NT2/D1 (cell line): ENCODE data around the gene AKAP6.
A peak's percentile ranks its signal among the peaks of the same experiment; 100 is the strongest.

Experiments used
- DNase-seq: peaks from one replicate; pipeline ENCODE4 v3.0.0-alpha.2; 2011; ENCODE audit warnings: low read depth, low spot score
- H3K27me3 ChIP-seq: 2 replicates; pipeline ENCODE4 v1.6.0; 2011; ENCODE audit warnings: mild to moderate bottlenecking; ENCODE audit not compliant: insufficient read length, insufficient read depth
- H3K36me3 ChIP-seq: 2 replicates; pipeline ENCODE4 v1.6.1; 2011; ENCODE audit warnings: mild to moderate bottlenecking, low read length, mixed read lengths; ENCODE audit not compliant: insufficient read depth, insufficient read length
- H3K4me1 ChIP-seq: 2 replicates; pipeline ENCODE4 v1.5.1; 2011; ENCODE audit not compliant: insufficient read depth, insufficient read length
- H3K4me3 ChIP-seq: 2 replicates; pipeline ENCODE4 v1.5.1; 2011; ENCODE audit warnings: low read depth; ENCODE audit not compliant: insufficient read length
- H3K9ac ChIP-seq: 2 replicates; pipeline ENCODE4 v1.6.0; 2011; ENCODE audit warnings: low read depth; ENCODE audit not compliant: insufficient read length
- H3K9me3 ChIP-seq: 2 replicates; pipeline ENCODE4 v1.5.1; 2011; ENCODE audit warnings: mild to moderate bottlenecking, low read length; ENCODE audit not compliant: insufficient read depth
- SUZ12 ChIP-seq: IDR thresholded peaks from 2 replicates; pipeline ENCODE4 v1.6.1; 2011; ENCODE audit not compliant: insufficient read length, insufficient read depth; ENCODE audit errors: extremely low read depth
- YY1 ChIP-seq: IDR thresholded peaks from 2 replicates; pipeline ENCODE4 v1.6.1; 2011; ENCODE audit not compliant: insufficient read length, insufficient read depth
- ZNF274 ChIP-seq: IDR thresholded peaks from 2 replicates; pipeline ENCODE4 v1.6.1; 2011; ENCODE audit warnings: mild to moderate bottlenecking, low read depth, low read length

Gene AKAP6

DNA sequence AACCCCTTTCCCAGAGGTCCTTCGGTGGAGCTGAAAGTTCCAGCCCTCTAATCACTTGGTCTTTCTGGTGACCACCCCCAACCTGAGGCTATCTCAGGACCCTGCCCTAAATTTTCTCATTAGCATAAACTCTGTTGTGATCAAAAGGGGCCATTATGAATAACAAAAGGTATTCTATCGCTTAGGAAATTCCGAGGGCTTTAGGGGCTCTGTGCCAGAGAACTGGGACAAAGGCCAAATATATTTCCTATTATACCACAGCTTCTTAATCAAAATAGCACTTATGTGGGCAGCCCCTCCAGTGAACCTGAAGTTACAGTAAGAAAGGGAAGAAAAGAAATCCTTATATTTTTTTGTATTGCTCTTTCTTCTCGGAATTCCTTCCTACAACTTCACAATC is 484.3 kb downstream of the AKAP6 start:
- Histone ChIP-seq H3K4me1 (no peaks in the 10 kb centered on the region), H3K9ac (no peak overlapping the region), H3K27me3 (no peaks in the 10 kb centered on the region), H3K4me3 (no peak overlapping the region), H3K36me3 (no peaks in the 10 kb centered on the region), H3K9me3 (no peaks in the 10 kb centered on the region)
- DNase-seq, result peak; percentile 30
- TF ChIP-seq SUZ12 (no peak), YY1 (no peak), ZNF274 (no peak)

DNA sequence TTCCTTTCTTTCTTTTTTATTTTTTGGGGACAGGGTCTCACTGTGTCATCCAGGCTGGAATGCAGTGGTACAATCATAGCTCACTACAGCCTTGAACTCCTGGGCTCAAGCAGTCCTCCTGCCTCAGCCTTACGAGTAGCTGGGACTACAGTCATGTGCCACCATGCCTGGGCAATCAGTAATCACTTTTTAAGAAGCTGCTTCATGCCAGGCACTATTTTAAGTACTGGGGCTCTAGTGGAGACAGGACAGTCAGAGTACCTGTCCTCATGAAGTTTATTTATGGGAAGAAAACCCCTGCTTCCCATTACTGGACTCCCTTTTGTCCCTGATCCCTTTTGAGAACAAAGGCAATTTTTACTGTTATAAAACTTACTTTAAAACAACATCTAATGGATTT is 485.6 kb downstream of the AKAP6 start:
- DNase-seq, result no peak
- Histone ChIP-seq H3K9ac (no peak overlapping the region), H3K4me1 (no peaks in the 10 kb centered on the region), H3K36me3 (no peaks in the 10 kb centered on the region), H3K4me3 (no peak overlapping the region), H3K27me3 (no peaks in the 10 kb centered on the region), H3K9me3 (no peaks in the 10 kb centered on the region)
- TF ChIP-seq ZNF274, result no peak
- TF ChIP-seq SUZ12, result no peak
- no peak for TF ChIP-seq YY1

DNA sequence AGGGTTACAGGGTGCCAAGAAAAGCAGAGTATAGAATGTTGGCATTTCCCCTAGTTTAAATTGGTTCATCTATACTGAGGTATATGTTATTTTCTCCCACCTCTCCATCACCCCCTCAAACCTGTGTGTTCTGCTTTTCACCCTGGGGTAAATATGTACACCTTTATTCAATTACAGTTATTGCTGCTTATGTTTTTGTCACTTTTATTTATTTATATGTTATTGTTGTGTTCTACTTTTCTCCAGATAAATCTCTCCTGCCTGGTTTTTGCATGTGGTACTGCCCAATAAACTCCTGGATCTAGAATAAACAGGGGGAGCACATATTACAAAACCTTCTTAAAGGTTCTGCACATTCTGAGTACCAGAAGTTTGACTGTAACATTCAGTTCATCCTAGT is 487.5 kb downstream of the AKAP6 start:
- H3K27me3 ChIP-seq, result no peaks in the 10 kb centered on the region
- H3K9ac ChIP-seq, result no peak overlapping the region
- H3K36me3 ChIP-seq, result no peaks in the 10 kb centered on the region
- no peak for DNase-seq
- no peaks in the 10 kb centered on the region for H3K9me3 ChIP-seq
- TF ChIP-seq ZNF274, result no peak
- no peak for TF ChIP-seq YY1
- no peak for TF ChIP-seq SUZ12
- H3K4me3 ChIP-seq, result no peak overlapping the region
- no peaks in the 10 kb centered on the region for H3K4me1 ChIP-seq

GRCh38 chr14:32817780-32818179 is 488.7 kb downstream of the AKAP6 start:
- Histone ChIP-seq H3K4me1 (no peaks in the 10 kb centered on the region), H3K9ac (no peak overlapping the region), H3K9me3 (no peaks in the 10 kb centered on the region), H3K27me3 (no peaks in the 10 kb centered on the region), H3K4me3 (no peak overlapping the region), H3K36me3 (no peaks in the 10 kb centered on the region)
- TF ChIP-seq ZNF274 (no peak), YY1 (no peak), SUZ12 (no peak)
- no peak for DNase-seq

DNA sequence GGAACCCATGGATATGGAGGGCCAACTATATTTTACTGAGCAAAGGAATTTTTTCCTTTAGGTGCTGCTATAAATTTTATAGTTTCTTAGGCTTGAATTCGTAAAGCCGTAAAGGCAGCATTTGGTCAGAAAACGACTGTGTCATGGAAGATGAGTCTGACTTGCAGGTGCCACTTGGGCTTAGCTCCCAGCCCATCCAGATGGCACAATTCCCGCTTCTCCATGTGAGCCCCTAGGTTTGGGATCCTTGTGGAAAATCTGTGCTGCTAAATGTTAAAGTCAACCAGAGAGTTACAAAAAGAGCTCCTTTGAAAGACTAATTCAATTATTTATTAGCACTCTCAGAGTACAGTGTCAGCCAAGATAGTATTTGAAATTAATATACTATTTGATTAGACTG is 489.5 kb downstream of the AKAP6 start:
- Histone ChIP-seq H3K9me3 (no peaks in the 10 kb centered on the region), H3K36me3 (no peaks in the 10 kb centered on the region), H3K4me1 (no peaks in the 10 kb centered on the region), H3K4me3 (no peak overlapping the region), H3K27me3 (no peaks in the 10 kb centered on the region), H3K9ac (no peak overlapping the region)
- TF ChIP-seq ZNF274, result no peak
- TF ChIP-seq SUZ12, result no peak
- DNase-seq, result no peak

DNA sequence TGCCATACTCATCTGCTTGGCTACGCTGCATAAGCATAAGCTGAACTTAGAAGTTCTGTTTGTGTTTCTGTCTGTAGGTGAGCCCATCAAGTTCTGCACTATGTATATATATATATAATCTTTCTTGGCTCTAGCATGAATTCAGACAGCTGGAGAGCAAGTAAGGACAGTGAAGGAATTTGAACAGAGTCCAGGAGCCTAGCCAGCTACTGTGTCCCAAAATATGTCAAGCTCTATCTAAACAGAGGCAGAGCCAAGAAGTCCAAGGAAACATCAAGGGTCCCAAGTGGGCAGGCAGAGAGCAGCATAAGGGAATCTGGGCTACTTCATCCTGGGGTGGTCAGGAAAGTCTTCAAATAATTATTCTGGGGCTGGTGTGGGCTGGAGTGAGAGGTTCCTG is 491.1 kb downstream of the AKAP6 start:
- no peaks in the 10 kb centered on the region for H3K36me3 ChIP-seq
- TF ChIP-seq YY1, result no peak
- TF ChIP-seq ZNF274, result no peak
- no peak for TF ChIP-seq SUZ12
- no peak overlapping the region for H3K9ac ChIP-seq
- no peak overlapping the region for H3K4me3 ChIP-seq
- no peaks in the 10 kb centered on the region for H3K27me3 ChIP-seq
- H3K9me3 ChIP-seq, result no peaks in the 10 kb centered on the region
- no peak for DNase-seq
- no peaks in the 10 kb centered on the region for H3K4me1 ChIP-seq

DNA sequence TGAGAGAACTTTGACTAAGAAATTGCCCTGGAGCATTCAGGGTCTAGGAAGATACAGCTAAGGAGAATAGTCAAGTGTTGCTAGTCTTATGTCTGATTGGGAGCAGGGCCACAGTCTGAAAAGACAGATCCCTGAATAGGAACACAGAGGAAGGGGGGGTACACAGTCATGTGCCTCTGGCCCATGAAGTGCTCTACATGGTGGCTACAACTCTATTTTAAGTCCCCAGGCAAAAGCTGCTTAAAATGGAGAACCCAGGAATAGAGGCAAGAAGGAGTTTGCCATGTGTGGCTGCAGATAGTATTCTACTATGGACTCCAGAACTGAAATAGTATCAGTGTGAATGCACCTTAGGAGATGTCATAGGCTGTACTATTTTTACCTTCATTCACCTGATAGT is 491.6 kb downstream of the AKAP6 start:
- no peak for DNase-seq
- TF ChIP-seq SUZ12, result no peak
- no peak for TF ChIP-seq YY1
- TF ChIP-seq ZNF274, result no peak
- Histone ChIP-seq H3K4me1 (no peaks in the 10 kb centered on the region), H3K9me3 (no peaks in the 10 kb centered on the region), H3K36me3 (no peaks in the 10 kb centered on the region), H3K9ac (no peak overlapping the region), H3K27me3 (no peaks in the 10 kb centered on the region), H3K4me3 (no peak overlapping the region)
